BJ (cell line): Measurements from ENCODE around the gene KCTD10. TPM values are rescaled to one million over a fixed set of nuclear protein-coding genes. Genes with fewer than 3 reads are reported as not detected.

Experiments used
- CTCF ChIA-PET: fragments of 350-600 bp; formaldehyde crosslinking; extraction: SDS; loops from one replicate; lab custom pipeline; 2021; ENCODE audit warnings: antibody characterized with exemption, inconsistent platforms; lab: Yijun Ruan, JAX
- POLR2A ChIA-PET: fragments of 300-600 bp; sonication (Branson Sonifier 250); formaldehyde crosslinking; extraction: SDS; loops from one replicate; lab custom pipeline; 2021; ENCODE audit warnings: antibody characterized with exemption; lab: Charles Lee
- DNase-seq: peaks from one replicate; pipeline ENCODE4 v3.0.0-alpha.2; 2011; ENCODE audit warnings: low read depth
- H3K27me3 ChIP-seq: 2 replicates; pipeline ENCODE4 v1.6.0; 2011; ENCODE audit warnings: low read length; ENCODE audit not compliant: control insufficient read depth, insufficient read depth
- H3K36me3 ChIP-seq: 2 replicates; pipeline ENCODE4 v1.5.1; 2011; ENCODE audit warnings: low read length; ENCODE audit not compliant: control insufficient read depth, insufficient read depth
- H3K4me3 ChIP-seq: 2 replicates; pipeline ENCODE4 v1.5.1; 2011; ENCODE audit warnings: low read depth, mild to moderate bottlenecking, control low read depth, low read length
- CTCF ChIP-seq: IDR thresholded peaks from 2 replicates; pipeline ENCODE4 v1.5.1; 2011; ENCODE audit warnings: low read depth, mild to moderate bottlenecking, control low read depth, inconsistent platforms, low read length, moderate library complexity; ENCODE audit not compliant: insufficient read depth
- polyA plus RNA-seq: library from polyadenylated mRNA; depleted of rRNA; stranded (reverse); fragments of >200 nt; gene quantifications from 2 replicates; pipeline ENCODE4 v1.2.3, GENCODE V29; 2011

The KCTD10 gene
- polyA plus RNA-seq, 1 experiment, result 172 TPM

DNA sequence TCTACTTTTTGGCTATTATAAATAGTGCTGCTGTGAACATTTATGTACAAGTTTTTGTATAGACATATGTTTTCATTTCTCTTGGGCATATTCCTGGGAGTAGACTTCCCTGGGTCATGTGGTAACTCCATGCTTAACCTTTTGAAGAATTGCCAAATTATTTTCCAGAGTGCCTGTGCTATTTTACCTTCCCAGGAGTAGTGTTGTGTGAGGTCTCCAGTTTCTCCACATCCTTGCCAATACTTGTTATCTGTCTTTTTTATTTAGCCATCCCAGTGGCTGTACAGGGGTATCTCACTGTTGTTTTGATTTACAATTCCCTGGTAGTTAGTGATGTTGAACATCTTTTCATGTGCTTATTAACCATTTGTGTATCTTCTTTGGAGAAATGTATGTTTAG is 19.2 kb upstream of the KCTD10 start:
- H3K36me3 ChIP-seq, result peaks cover 24% of the 10 kb centered on the region
- no peak overlapping the region for H3K4me3 ChIP-seq
- POLR2A ChIA-PET, result no interaction called here
- CTCF ChIA-PET, result no interaction called here
- no peak for DNase-seq
- H3K27me3 ChIP-seq, result no peaks in the 10 kb centered on the region
- no peak for TF ChIP-seq CTCF

- ChIA-PET CTCF (interaction anchor here (0.8 to 3.0 kb wide), 4 partner anchors 9 to 67 kb away, joined by 3 to 11 read pairs (median 4); no protein-coding TSS in a partner anchor), POLR2A (no interaction called here)
- TF ChIP-seq CTCF, result no peak
- Histone ChIP-seq H3K4me3 (no peak overlapping the region), H3K36me3 (peaks cover 18% of the 10 kb centered on the region), H3K27me3 (no peaks in the 10 kb centered on the region)
- DNase-seq, result no peak
Observed at GRCh38 chr12:109495012-109495411, 17.9 kb upstream of the KCTD10 start.

DNA sequence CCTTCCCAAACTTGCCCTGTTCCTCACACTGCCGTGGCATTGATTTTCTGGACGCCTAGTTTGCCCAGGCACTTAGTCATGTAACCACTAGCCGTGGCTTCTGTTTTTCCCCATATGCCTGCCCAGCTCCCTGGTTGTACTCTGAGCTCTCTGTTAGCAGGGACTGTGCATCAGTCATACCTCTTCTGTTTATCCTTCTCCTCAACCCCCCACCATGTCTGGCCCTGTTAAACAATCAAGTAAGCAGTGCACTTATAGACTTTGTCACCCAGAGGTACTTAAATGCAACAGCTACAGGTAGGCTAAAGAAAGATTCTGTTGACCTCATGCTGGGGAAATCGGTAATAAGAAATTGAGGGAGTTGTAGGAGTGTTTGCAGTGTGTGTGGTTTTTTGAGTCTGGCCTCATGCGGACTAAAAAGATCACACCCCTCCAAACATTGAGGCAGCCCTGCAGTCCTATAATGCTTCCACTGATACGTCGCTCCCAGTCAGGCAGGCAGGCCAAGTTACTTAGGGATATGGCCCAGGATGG is 17.3 kb upstream of the KCTD10 start:
- no peak for DNase-seq
- Histone ChIP-seq H3K4me3 (no peak overlapping the region), H3K27me3 (no peaks in the 10 kb centered on the region), H3K36me3 (peaks cover 22% of the 10 kb centered on the region)
- TF ChIP-seq CTCF, result no peak
- CTCF ChIA-PET, result interaction anchor here (0.8 to 3.0 kb wide), 5 partner anchors 10 to 66 kb away, joined by 3 to 11 read pairs (median 3); no protein-coding TSS in a partner anchor
- POLR2A ChIA-PET, result no interaction called here

GRCh38 chr12:109493938-109494337 is 16.8 kb upstream of the KCTD10 start:
- no peak for TF ChIP-seq CTCF
- CTCF ChIA-PET, result interaction anchor here (1.2 to 3.0 kb wide), 2 partner anchors 27 to 61 kb away, joined by 3 to 11 read pairs; no protein-coding TSS in a partner anchor
- Histone ChIP-seq H3K27me3 (no peaks in the 10 kb centered on the region), H3K36me3 (peaks cover 23% of the 10 kb centered on the region), H3K4me3 (no peak overlapping the region)
- POLR2A ChIA-PET, result no interaction called here
- DNase-seq, result no peak

DNA sequence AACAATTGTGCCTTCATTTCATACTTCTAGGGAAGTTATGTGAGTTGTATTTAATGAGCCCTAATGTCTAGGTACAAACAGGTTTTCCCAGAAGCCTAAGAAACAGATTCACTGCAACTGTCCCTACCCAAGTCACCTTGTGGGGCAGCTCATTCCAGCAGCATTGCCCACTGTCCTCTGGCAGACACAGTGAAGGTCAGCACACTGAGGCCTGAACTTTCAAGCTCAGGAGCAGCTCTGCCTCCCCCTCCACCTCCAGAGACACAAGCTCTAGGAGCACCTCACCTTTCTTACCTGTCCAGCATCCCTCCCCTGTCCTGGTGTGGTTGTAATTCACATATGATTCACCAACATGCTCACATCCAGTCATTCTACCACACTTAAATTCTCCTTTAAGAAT is 16.0 kb upstream of the KCTD10 start:
- no peak overlapping the region for H3K4me3 ChIP-seq
- no peaks in the 10 kb centered on the region for H3K27me3 ChIP-seq
- ChIA-PET POLR2A (interaction anchor here (0.6 kb wide), 1 partner anchor 89 kb away, joined by 5 read pairs; no protein-coding TSS in a partner anchor), CTCF (interaction anchor here (0.8 to 3.0 kb wide), 3 partner anchors 19 to 60 kb away, joined by 3 to 11 read pairs (median 3); no protein-coding TSS in a partner anchor)
- DNase-seq, result no peak
- peaks cover 26% of the 10 kb centered on the region for H3K36me3 ChIP-seq
- TF ChIP-seq CTCF, result no peak
